GM19238 (cell line): ENCODE results near the gene PTPRD.

ENCODE experiments used
- DNase-seq: peaks from one replicate; pipeline ENCODE4 v3.0.0; 2011; ENCODE audit warnings: low spot score; ENCODE audit not compliant: insufficient read length

The PTPRD gene

GRCh38 chr9:8872802-8873201, 1740.0 kb downstream of the PTPRD start:
- no peak for DNase-seq

GRCh38 chr9:8871796-8872445, 1740.9 kb downstream of the PTPRD start:
- no peak for DNase-seq

GRCh38 chr9:8871396-8871795, 1741.4 kb downstream of the PTPRD start:
- DNase-seq = no peak

GRCh38 chr9:8869812-8870211, 1743.0 kb downstream of the PTPRD start:
- DNase-seq = no peak

GRCh38 chr9:8868632-8869031, 1744.2 kb downstream of the PTPRD start:
- DNase-seq = no peak

- no peak for DNase-seq
Observed at GRCh38 chr9:8867148-8867547, 1745.7 kb downstream of the PTPRD start.

- DNase-seq = no peak
Observed at GRCh38 chr9:8864545-8864896, 1748.3 kb downstream of the PTPRD start.

- no peak for DNase-seq
Observed at GRCh38 chr9:8863886-8864544, 1748.8 kb downstream of the PTPRD start.

GRCh38 chr9:8863069-8863468, 1749.7 kb downstream of the PTPRD start:
- no peak for DNase-seq

- DNase-seq = no peak
Observed at GRCh38 chr9:8860925-8861324, 1751.9 kb downstream of the PTPRD start.

- no peak for DNase-seq
Observed at GRCh38 chr9:8860086-8860485, 1752.7 kb downstream of the PTPRD start.

GRCh38 chr9:8859416-8859815, 1753.4 kb downstream of the PTPRD start:
- DNase-seq = no peak

- DNase-seq = no peak
Observed at GRCh38 chr9:8858596-8859161, 1754.1 kb downstream of the PTPRD start.

- DNase-seq = no peak
Observed at GRCh38 chr9:8857926-8858595, 1754.7 kb downstream of the PTPRD start.

- no peak for DNase-seq
Observed at GRCh38 chr9:8857068-8857925, 1755.5 kb downstream of the PTPRD start.

- no peak for DNase-seq
Observed at GRCh38 chr9:8856396-8857067, 1756.3 kb downstream of the PTPRD start.

- DNase-seq = no peak
Observed at GRCh38 chr9:8855046-8855445, 1757.8 kb downstream of the PTPRD start.

- DNase-seq = no peak
Observed at GRCh38 chr9:8852301-8852864, 1760.4 kb downstream of the PTPRD start.

- no peak for DNase-seq
Observed at GRCh38 chr9:8850914-8851313, 1761.9 kb downstream of the PTPRD start.

GRCh38 chr9:8845808-8846207, 1767.0 kb downstream of the PTPRD start:
- DNase-seq = no peak

GRCh38 chr9:8845376-8845775, 1767.4 kb downstream of the PTPRD start:
- DNase-seq = no peak
